ENCODE data around the gene CMTM3. TPM values are rescaled to one million over a fixed set of nuclear protein-coding genes. Genes with fewer than 3 reads are reported as not detected.
A peak's percentile ranks its signal among the peaks of the same experiment; 100 is the strongest.

The CMTM3 gene
- total and polyA plus RNA-seq, 10 donors: 16.2 to 53.1 (median 39.1) TPM

GRCh38 chr16:66569827-66570405, 34.6 kb upstream of the CMTM3 start:
- Histone ChIP-seq H3K4me1 (peaks cover 0 to 39% (median 0%) of the 10 kb centered on the region in 6 donors), H3K27me3 (replicated peaks in 1 of 7) (no peaks in the 10 kb centered on the region), H3K36me3 (peaks cover 0 to 50% (median 24%) of the 10 kb centered on the region in 6 donors), H3K27ac (no peak overlapping the region), H3K9me3 (no peaks in the 10 kb centered on the region), H3K4me3 (no peak overlapping the region)
- no peak for TF ChIP-seq POLR2AphosphoS5 (IDR thresholded peaks at IDR 0.05)
- no peak for TF ChIP-seq CTCF (IDR thresholded peaks at IDR 0.05 in 8 of 11, conservative IDR thresholded peaks at IDR 0.05 in 3 of 11)
- no peak for TF ChIP-seq POLR2A (IDR thresholded peaks at IDR 0.05)
- no peak for DNase-seq
- intact Hi-C loops (cut with DNase I; ENCODE audit: low total_unique reads): no loop called here
- WGBS, 5 donors: 62 to 86% (median 73%) methylated on average over 3 of the region's 3 CpGs

DNA sequence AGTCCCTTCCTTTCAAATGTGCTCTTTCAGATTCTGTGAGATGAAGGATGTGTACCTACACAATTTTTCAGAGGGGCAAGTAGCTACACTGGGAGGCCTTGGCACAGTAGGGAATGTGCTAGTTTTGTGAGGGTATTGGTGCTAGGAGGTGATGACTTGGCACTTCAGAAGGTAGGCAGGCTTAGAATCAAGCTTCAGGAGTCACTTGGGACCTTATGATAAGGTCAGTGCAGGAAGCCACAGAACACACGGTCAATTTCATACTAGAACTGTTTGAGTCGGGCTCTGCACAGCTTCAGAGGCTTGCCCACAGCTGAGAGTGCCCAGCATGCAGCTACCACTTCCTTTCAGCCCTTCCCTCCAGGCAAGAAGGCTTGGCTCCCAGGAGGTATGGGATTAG, 32.1 kb upstream of the CMTM3 start:
- intact Hi-C loops (cut with DNase I; ENCODE audit: low total_unique reads): no loop called here
- Histone ChIP-seq H3K27ac (peak overlapping the region in 1 of 8 donors; percentile 5), H3K4me3 (no peak overlapping the region), H3K36me3 (peaks cover 0 to 25% (median 2%) of the 10 kb centered on the region in 6 donors), H3K9me3 (no peaks in the 10 kb centered on the region), H3K27me3 (replicated peaks in 1 of 7) (peaks cover 0 to 10% (median 0%) of the 10 kb centered on the region in 7 donors), H3K4me1 (peaks cover 0 to 29% (median 0%) of the 10 kb centered on the region in 6 donors)
- TF ChIP-seq CTCF (IDR thresholded peaks at IDR 0.05 in 8 of 11, conservative IDR thresholded peaks at IDR 0.05 in 3 of 11) (no peak), POLR2A (IDR thresholded peaks at IDR 0.05) (no peak), POLR2AphosphoS5 (IDR thresholded peaks at IDR 0.05) (no peak)
- 19 to 37% (median 32%) methylated on average over 2 of the region's 2 CpGs for WGBS, 5 donors
- no peak for DNase-seq

DNA sequence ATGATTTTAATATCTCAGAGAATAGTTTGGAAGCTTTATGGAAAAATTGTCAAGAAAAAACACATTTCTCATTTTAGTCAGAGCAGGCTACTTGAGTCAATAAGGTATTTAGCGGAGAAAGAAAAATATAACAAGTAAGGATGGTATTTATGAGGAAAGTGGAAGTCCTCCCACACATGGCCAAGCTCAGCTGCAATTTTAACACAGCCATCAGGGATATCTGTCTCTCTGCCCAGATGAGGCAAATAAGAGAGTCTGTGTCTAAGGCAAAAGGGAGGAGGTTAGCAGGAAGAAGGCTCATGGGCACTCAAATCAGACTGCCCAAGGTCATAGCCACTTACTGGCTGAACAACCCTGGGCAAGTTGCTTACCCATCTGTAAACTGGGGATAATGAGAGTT, 30.4 kb upstream of the CMTM3 start:
- no peak overlapping the region for H3K27ac ChIP-seq

More for the DNA sequence above, 30.4 kb upstream of the CMTM3 start:
- peaks cover 0 to 27% (median 12%) of the 10 kb centered on the region in 7 donors for H3K27me3 ChIP-seq (replicated peaks in 1 of 7)
- no peak for DNase-seq
- TF ChIP-seq POLR2A (IDR thresholded peaks at IDR 0.05) (no peak), CTCF (IDR thresholded peaks at IDR 0.05 in 8 of 11, conservative IDR thresholded peaks at IDR 0.05 in 3 of 11) (no peak), POLR2AphosphoS5 (IDR thresholded peaks at IDR 0.05) (no peak)
- WGBS, 5 donors: 68 to 88% (median 79%) methylated on average over 1 of the region's 1 CpG
- intact Hi-C loops (cut with DNase I; ENCODE audit: low total_unique reads): no loop called here
- no peaks in the 10 kb centered on the region for H3K9me3 ChIP-seq
- H3K4me1 ChIP-seq: peaks cover 0 to 47% (median 11%) of the 10 kb centered on the region in 6 donors
- peaks cover 0 to 20% (median 0%) of the 10 kb centered on the region in 6 donors for H3K36me3 ChIP-seq
- H3K4me3 ChIP-seq: no peak overlapping the region
